T1000 (cell line): Measurements from ENCODE around the gene INSC.

Source experiments
- DNase-seq: peaks from one replicate; lab custom pipeline; 2025; ENCODE audit warnings: mixed read lengths; lab: John Stamatoyannopoulos, UW

INSC gene

DNA sequence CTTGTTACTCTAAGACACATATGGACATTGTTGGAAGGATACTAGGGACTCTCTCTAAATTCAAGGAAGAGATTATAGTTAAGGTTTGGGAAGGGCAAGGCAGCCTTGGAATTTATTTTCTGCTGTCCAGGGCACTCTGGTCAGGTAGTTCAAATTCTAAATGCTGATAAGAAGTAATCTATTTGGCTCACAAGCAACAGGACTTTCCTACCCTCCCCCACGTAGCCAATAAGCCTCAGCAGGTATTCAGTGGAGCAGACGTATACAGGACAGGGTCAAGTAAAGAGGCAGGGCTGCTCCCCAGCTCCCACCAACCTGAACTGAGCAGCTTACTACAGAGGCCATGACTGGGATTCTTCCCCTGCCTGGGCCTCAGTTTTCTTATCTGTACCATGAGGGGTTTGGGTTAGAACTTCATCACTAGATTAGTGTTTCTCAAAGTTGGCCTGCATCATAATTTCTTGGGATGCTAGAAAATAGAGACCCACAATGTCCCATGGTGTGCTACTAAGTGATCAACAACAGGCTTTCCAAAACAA is 6.1 kb upstream of the INSC start:
- DNase-seq, result no peak

DNA sequence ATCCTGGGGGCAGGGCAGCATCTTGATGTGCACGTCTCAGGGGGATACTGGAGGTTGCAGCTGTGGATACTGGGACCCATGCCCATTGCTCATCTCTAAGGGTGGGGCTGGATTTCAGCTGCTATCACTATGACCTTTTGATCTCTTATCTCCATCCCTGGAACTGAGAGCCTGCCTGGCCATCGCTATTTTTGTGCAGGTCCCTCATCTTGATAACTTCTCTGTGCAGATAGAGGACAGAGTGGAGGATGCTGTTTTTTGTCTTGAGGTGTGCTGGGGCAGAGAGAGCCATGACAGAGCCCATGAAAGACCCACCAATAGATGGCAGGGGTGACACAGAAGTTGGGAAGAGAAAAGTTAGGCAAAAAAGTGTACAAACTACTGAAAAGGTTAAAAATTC is 5.1 kb upstream of the INSC start:
- no peak for DNase-seq

DNA sequence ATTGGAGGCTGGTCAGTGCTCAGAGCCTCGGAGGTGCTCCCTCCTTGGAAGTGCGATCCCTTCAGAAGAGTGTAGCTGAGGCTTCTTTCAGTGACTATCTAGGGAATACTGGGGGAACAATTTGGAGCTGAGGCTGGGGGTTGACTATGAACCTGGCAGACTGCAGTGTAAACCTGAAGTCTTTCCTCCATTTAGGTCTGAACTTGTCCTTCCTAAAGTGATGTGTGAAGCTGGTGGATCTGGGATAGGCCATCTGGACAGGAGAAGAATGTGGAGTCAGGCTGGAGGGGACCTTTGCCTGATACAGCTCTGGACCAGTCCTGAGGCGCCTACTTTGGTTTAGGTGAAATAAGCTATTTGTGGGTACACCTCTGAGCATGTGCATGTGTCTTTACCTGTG is 3.5 kb upstream of the INSC start:
- DNase-seq, result no peak

DNA sequence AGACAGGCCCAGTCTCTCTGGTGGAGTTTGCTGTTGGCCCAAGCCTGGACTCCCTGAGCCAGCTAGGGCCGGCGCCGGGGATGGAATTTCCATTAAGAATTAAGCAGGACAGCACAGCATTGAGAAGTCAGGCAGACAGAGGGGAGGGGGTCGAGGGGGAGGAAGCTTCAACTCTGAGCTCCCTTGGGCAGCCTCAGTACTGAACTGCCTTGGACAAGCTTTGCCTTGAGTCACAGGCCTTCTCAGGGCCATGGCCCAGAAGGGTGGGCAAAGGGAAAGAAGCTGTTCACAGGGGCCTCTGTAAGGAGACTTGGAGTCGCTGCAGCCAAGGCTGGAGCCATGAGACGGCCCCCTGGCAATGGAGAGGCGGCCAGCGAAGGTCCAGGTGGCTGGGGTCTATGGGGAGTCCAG is 2.6 kb upstream of the INSC start:
- no peak for DNase-seq

DNA sequence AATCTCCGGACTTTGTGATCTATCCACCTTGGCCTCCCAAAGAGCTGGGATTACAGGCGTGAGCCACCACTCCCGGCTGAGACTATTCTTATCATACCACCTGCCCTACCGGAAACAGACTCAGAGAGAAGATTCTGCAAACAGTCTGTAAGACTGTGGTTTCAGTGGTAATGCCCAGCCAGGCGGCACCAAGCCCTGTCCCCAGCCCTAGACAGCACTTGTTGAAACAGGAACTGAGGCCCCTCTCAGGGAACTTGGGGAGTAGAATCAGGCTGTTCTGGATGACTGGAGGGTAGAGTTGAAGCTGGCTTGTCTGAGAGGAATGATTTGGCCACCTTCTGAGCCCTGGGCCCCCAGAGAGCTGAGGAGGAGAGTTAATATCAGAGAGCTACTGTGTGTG is 1.3 kb upstream of the INSC start:
- no peak for DNase-seq

DNA sequence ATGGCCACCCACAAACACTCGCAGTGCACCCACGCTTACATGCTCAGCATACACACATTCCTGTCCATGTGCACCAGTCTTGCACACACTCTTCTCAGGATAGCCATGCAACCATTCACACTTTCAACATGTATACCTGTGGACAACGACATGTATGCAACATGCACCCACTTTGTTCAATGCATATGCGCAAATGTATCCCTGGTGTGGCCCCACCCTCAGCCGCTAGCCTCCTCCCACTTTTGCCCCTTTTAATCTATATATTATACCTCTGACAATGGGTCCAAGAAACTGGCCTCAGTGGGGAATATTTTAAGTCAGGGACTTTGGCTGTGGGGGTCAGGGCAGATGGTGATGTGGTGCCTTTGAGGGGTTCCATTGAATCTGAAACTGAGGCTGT is 963 bp downstream of the INSC start:
- DNase-seq, result no peak

DNA sequence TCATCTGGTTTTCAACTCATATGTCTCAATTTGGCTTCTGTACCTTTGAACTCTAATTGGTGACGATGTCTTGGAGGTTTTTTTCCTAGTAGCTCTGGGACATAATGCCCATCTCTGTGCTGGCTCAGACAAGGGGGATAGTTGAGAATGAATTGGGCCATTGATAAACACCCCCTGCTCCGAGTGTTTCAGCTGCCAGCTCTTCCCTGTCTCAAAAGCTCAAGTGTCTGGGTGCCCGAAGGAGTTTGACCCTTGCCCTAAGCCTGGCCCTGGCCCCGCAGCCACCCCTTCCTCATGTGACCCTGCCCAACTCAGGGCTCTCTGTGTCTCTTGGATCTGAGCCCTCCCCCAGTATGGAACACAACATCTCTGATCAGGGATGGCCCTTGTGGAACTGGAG is 3.0 kb downstream of the INSC start:
- DNase-seq, result no peak

DNA sequence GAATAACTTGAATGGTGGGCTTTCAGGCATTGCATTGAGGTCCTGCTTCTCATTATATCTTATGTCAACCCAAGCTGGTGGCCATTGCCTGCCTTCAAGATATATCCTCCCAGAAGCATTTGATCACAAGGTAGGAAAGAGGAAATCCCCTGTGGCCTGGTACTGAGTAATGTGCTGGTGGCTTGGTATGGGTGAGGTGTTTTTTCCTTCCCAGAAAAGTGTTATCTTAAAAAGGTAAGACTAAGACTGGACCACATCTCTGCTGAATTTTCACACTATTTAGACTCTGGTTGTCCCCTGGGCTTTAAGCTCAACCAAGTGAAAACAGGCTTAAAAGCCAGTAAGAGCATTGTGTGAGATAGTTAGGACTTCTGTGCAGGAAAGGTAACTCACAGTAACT is 3.7 kb downstream of the INSC start:
- no peak for DNase-seq

DNA sequence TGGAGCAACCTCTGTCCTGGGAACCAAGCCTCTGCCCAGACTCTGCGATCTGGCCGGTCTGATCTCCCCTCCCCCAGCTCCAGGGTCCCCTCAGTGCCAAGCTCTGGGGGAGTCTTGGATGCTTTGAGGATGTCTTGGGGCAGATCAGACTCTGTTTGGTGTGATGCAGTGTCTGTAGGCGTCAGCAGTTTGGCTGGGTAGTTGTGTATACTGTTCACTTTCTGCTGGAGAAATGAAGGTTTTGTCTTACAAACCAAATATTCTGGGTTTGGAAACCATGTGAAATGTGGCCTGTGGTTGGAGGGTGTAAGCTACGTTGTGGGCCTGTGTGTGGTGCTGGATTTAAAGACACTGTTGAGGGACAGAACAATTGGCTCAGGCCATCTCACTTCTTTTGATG is 4.6 kb downstream of the INSC start:
- DNase-seq, result no peak

DNA sequence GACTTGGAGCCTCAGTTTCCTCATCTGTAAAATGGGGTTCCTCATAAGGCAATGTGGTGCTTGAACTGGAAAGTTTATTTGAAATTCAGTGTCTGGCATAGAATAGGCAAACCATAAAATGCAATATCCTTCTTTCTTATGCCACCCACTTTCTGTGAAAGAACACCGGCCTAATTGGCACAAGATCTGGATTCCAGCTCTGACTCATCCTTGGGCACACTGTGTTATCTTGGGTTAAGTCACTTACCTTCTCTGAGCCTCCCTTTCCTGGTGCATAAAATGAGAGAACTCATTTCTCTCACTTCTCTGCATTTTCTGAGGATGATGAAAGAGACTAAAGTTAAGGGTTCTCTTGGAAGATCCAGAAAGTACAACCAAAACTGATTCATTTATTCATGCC is 5.1 kb downstream of the INSC start:
- DNase-seq, result no peak

DNA sequence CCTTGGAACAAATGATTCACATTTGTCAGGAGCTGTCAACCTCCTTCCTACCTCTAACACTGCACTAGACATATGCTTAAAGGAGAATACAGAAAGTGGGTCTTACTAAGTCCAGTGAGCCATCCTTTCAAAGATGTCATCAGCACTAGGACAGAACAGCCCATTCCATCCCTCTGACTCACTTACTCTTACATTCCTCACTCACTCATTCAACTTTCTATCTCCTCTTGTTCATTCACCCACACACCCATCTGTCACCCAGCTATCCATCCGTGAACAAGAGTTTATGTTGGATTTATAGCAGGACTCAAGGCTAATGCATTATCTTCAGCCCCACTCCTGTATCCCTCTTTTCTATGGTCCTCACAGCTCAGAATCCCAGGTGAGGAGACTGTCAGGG is 9.1 kb downstream of the INSC start:
- no peak for DNase-seq

DNA sequence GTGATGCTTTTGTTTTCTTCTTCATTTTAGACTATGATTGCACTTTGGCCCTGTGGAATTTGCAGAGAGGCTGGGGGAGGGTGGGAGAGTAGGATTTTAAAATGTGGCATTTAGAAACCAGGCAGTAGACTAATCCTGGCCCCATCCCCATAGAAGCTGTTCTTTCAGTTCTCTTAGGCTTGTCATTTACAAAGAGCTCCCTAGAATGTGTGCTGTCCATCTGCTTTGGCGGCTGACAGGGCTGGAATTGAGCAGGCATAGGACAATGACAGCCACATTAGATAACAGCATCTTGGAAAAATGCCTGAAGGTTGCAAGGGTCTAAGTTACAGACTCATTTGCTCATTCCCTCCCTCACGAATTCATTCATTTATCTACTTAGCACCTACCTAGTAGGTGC is 9.8 kb downstream of the INSC start:
- no peak for DNase-seq

DNA sequence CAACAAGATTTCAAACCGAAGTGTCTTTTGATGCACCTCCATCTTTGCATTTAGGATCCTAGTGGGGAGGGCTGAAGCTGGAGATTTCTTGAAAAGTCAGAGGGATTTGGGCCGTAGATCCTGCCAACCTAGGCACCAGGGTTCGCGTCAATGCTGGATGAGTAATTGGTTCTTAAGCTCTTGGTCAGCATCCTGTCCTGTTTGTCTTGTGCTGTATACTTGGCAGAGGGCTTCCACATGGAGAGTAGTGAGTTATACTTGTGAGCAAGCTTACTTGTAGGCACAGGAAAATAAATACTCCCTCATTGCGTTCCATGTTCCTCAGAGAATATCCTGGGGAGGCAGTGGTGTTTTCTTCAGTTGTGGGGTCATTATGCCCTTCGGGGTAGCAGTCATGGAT is 12.6 kb downstream of the INSC start:
- DNase-seq, result no peak

DNA sequence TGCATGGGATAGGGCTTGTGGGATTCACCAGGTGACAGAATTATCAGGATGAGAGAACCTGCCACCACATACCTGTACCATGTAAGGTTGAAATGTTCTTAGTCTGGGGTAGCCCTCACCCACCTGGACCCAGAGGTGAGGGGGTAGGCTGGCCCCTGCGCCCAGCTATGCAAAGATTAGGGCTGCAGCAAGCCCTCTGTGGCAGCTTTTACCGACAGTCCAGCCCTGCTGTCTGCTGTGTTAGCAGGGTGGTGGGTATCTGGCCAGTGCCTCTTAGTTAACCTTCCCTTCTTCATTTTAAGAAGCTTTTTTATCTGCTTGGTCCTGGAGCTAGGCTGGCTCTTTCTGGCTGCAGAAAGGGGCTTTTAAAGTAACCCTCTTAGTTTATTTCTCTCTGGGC is 13.9 kb downstream of the INSC start:
- no peak for DNase-seq

DNA sequence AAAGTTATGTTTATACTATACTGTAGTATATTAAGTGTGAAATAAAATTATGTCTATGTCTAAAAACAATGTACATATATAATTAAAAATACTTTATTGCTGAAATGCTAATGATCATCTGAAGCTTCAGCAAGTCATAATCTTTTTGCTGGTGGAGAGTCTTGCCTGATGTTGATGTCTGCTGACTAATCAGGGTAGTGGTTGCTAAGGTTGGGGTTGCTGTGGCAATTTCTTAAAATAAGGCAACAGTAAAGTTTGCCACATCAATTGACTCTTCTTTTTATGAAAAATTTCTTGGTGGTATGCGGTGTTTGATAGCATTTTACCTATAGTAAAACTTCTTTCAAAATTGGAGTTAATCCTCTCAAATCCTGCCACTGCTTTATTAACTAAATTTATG is 21.4 kb downstream of the INSC start:
- DNase-seq, result no peak

DNA sequence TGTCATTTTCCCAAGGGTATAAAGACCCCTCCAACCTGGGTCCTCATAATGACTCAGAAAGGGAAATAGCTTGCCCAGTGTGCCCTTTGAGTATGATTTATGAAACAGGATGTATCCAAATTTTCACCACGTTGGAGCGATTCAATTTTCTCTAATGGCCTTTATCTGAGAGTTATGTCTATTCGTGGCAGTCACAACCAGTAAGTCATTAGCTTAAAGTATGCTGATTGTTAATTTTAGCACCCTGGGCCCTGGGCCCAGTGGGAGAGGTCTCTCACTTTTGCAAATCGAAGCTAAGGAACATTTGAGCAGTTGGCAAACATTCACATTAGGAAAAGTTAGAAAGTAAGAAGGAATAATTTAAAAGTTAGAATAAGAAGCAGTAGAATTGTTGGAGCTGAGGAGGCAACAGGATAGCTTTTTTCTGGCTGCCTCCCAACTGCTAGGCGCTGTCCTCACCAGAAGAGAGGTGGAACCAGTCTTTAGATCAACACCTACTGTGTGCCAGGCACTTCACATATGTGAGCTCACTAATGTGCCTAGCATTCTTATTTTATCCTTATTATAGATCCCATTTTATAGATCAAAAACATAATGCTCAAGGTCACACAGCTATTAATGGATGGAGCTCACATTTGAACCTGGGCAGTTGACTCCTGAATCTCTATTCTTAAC is 24.5 kb downstream of the INSC start:
- DNase-seq, result no peak

DNA sequence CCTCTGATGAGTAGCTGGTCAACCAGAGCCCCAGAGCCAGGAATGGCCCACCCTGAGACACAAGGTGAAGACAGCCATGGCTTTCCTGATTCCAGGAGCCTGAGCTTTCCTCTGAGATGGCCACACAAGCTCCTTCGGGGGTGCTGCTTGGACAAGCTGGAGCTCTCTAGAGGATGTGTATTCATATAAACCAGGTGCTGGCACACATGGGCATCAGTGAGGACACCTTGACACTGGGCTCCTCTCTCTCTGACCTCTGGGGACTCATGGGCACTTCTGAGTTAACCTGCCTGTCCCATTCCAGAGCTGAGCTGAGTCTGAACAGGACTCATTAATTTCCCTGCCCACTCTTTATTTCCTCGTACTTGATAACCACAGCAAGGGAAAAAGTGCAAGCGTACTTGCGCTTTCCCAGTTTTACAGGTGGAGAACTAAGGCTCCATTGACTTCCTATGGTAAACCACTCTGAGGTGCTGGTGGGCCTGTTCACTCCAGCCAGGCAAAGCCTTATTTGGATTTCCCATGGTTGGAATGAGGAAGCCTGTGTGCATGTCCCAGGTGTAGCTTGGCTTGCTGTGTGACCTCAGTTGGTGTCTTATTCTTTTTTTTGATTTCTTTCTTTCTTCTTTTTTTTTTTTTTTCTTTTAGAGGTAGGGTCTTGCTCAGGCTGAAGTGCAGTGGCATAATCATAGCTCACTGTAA is 25.4 kb downstream of the INSC start:
- no peak for DNase-seq

DNA sequence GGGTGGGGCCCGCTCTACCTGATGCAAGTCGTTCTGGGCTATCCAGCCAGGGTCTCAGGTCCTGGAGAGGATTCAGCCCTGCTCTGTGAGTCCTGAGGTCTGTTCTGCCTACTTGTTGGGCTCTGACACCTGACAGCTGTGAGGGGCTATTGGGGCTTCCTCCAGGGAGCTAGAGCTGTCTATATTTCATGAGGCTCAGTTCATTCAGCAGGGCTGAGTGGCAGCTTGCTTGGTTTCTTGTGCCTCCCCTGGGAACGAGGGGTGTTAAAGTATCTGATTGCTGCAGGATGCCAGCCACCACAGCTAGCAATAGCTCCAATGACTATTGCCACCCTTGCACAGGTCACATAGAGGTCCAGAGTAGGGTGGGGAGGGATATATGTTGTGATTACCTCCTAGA is 26.7 kb downstream of the INSC start:
- DNase-seq, result no peak

DNA sequence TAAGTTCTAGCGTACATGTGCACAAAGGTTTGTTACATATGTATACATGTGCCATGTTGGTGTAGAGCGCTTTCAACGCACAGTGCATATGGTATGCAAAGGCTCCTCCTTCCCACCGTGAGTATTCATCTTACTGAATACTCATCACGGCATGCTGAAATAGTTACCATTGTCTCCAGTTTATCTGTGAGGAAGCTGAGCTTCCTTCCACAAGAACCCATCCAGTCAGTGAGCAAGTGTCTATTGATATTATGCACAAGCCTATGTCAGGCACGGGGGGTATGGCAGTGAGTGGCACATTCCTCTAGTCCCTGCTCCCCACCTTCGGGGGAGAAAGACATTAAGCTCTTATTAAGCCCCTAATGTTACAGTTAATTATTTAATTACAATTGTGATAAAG is 28.1 kb downstream of the INSC start:
- no peak for DNase-seq

DNA sequence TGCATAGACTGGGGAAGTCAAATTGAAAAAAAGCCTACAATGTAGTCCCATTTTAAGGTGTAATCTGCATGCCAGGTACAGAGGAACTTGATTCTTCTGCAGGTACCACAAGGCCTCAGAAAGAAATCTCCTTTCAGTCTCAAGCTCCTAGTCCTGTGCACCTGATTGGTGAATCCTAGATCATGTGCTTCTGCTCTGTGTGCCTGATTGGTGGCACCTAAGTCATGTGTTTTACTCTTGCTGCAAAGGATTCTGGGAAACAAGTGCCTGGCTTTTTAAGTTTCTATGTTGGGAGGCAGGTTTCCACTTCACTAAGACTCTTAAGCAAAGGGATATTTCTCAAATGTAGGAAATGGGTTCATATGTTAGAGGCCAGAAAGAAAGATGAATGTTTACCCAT is 29.1 kb downstream of the INSC start:
- DNase-seq, result no peak

DNA sequence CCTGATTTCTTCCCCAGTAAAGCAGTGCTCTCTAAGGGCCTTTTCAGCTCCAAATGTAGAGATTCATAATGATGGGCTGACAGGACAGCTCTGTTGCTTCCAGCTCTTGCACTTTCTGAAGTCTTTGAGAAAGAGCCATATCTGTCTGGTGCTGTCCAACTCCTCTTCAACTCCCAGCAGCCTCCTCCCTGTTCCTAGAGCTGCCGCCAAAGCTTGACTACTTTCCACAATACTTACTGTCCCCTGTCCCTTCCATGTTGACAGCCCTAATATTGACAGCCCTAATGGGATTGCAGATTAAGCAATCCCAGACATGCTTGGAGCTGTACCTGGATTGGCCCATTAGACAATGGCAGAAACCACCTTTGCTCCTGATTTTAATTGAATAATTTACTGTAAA is 29.6 kb downstream of the INSC start:
- no peak for DNase-seq

DNA sequence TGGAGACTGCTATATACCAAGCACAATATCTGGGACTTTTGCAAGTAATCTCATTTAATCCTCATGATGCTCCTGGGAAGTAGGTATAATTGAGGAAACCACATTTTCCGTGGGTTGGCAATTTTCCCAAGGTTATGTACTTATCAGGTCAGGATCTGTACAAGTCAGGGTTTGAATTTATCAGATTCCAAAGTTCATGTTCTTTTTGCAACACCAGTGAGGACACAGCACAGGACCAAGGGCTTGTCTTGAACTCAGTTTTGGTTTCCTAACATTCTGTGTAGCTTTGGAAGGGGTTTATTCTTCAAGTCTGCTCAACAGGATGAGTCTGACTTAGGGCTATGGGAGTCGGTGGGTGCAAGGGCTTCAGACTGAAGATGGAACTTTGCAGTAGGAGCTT is 30.4 kb downstream of the INSC start:
- DNase-seq, result no peak

DNA sequence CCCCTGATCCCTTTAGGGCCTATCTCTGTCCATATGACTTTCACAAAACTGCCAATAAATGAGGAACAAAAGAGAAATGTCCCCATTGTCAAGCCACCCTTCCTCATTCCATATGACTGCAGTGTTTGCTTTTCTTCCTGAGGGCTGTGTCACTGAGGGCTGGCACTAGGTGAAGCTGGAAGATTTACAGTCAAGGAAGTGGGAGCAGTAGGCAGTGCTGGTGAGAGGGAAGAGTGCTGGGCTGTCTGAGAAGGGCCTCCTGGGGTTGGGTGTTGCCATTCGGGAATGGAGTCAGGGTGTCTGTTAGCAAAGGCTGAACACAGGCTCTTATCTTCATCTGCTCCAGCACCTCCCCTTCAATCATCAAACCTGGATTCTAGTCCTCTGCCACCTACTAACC is 30.9 kb downstream of the INSC start:
- DNase-seq, result no peak
